GM13976 (cell line): Measurements from ENCODE around the gene SETD1B.
"Not testable (repeated sequence)": the region's sequence is repeated elsewhere in the genome, so short reads cannot be mapped to it uniquely, and the experiment has no call there.

Experiments used
- DNase-seq: peaks from one replicate; pipeline ENCODE4 v3.0.0; 2012; ENCODE audit warnings: low spot score
- CTCF ChIP-seq: IDR thresholded peaks from 2 replicates; pipeline ENCODE4 v1.5.1; 2012; ENCODE audit warnings: borderline replicate concordance, mild to moderate bottlenecking; ENCODE audit not compliant: insufficient read depth; ENCODE audit errors: extremely low read depth, missing control alignments, control extremely low read depth
- in situ Hi-C: fragments of 300-500 bp; cut with MboI; formaldehyde crosslinking; loops from one replicate; pipeline ENCODE4 v1.12.0; 2022; ENCODE audit warnings: low sequenced_read_pairs, mixed read lengths, inconsistent platforms; ENCODE audit not compliant: unreplicated experiment

Gene SETD1B

GRCh38 chr12:121845701-121846100 is 41.9 kb downstream of the SETD1B start:
- no peak for DNase-seq
- TF ChIP-seq CTCF = no peak
- in situ Hi-C loops = no loop called here

- TF ChIP-seq CTCF = no peak
- in situ Hi-C loops = no loop called here
- DNase-seq = no peak
Observed at GRCh38 chr12:121849211-121849610, 45.4 kb downstream of the SETD1B start.

- no peak for DNase-seq
- in situ Hi-C loops = no loop called here
- no peak for TF ChIP-seq CTCF
Observed at GRCh38 chr12:121849665-121850064, 45.9 kb downstream of the SETD1B start.

- in situ Hi-C loops, DNase-seq: not testable (repeated sequence)
Observed at GRCh38 chr12:121852392-121852791, 48.6 kb downstream of the SETD1B start.

GRCh38 chr12:121857322-121858246 is 53.8 kb downstream of the SETD1B start:
- TF ChIP-seq CTCF = no peak
- peak; percentile 21 for DNase-seq
- in situ Hi-C loops = no loop called here

DNA sequence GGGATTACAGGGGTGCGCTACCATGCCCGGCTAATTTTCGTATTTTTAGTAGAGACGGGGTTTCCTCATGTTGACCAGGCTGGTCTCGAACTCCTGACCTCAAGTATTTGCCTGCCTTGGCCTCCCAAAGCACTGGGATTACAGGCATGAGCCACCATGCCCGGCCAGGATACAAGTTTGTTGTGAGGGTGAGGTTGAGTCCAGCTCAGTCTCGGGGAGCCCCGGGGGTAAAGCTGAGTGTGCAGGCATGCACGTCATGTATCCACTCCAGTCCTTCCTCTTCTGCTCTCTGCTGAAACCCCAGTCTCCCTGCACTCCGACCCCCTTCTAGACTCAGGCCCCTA is 54.5 kb downstream of the SETD1B start:
- TF ChIP-seq CTCF = no peak
- in situ Hi-C loops = no loop called here
- no peak for DNase-seq
